ENCODE results near the gene PDIA2.

DNA sequence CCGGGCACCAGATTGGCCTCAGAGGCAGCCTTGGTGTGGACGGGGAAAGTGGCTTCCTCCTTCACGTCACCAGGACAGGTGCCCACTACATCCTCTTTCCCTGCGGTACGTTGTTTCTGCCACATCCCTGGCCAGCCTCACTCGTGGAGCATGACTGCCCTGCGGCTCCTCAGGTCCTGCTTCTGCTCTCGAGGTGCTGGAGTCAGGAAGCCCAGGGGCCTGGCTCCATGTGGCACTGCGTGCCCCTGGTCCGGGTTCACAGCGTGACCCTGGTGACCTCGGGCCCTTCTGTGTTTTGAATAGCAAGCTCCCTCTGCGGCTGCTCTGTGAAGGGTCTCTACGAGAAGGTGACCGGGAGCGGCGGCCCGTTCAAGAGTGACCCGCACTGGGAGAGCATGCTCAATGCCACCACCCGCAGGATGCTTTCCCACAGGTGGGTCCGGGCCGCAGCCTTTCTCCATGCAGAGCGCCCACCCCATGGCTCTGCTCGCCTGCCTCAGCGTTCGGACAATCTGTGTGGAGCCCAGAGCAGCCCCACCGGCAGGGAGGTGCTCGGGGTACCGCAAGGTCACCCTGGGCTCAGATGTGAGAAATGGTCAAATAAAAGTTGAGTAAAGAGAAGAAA is 20.7 kb upstream of the PDIA2 start:
- TF ChIP-seq, protein P1, sequence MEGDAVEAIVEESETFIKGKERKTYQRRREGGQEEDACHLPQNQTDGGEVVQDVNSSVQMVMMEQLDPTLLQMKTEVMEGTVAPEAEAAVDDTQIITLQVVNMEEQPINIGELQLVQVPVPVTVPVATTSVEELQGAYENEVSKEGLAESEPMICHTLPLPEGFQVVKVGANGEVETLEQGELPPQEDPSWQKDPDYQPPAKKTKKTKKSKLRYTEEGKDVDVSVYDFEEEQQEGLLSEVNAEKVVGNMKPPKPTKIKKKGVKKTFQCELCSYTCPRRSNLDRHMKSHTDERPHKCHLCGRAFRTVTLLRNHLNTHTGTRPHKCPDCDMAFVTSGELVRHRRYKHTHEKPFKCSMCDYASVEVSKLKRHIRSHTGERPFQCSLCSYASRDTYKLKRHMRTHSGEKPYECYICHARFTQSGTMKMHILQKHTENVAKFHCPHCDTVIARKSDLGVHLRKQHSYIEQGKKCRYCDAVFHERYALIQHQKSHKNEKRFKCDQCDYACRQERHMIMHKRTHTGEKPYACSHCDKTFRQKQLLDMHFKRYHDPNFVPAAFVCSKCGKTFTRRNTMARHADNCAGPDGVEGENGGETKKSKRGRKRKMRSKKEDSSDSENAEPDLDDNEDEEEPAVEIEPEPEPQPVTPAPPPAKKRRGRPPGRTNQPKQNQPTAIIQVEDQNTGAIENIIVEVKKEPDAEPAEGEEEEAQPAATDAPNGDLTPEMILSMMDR (IDR thresholded peaks at IDR 0.05): no peak
- no peak for TF ChIP-seq POLR2A (IDR thresholded peaks at IDR 0.05)
- no peak for TF ChIP-seq EP300 (IDR thresholded peaks at IDR 0.05)

Data from tibial nerve (tissue), 4 donors.